ENCODE data around the gene SDK2. TPM values are rescaled to one million over a fixed set of nuclear protein-coding genes. Genes with fewer than 3 reads are reported as not detected.

The SDK2 gene
- total and polyA plus RNA-seq, 2 experiments from 2014 or later = 0.74 to 5.1 TPM

- TF ChIP-seq ZNF462 (CRISPR knock-in tag; IDR thresholded peaks at IDR 0.05) (no peak), POLR2AphosphoS5 (IDR thresholded peaks at IDR 0.05; ENCODE audit: low read depth) (no peak)
- TF ChIP-seq, protein P1, sequence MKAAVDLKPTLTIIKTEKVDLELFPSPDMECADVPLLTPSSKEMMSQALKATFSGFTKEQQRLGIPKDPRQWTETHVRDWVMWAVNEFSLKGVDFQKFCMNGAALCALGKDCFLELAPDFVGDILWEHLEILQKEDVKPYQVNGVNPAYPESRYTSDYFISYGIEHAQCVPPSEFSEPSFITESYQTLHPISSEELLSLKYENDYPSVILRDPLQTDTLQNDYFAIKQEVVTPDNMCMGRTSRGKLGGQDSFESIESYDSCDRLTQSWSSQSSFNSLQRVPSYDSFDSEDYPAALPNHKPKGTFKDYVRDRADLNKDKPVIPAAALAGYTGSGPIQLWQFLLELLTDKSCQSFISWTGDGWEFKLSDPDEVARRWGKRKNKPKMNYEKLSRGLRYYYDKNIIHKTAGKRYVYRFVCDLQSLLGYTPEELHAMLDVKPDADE (IDR thresholded peaks at IDR 0.05) = no peak
These were observed 337.1 kb downstream of the SDK2 start (continued) for GRCh38 chr17:73307130-73307529.

DNA sequence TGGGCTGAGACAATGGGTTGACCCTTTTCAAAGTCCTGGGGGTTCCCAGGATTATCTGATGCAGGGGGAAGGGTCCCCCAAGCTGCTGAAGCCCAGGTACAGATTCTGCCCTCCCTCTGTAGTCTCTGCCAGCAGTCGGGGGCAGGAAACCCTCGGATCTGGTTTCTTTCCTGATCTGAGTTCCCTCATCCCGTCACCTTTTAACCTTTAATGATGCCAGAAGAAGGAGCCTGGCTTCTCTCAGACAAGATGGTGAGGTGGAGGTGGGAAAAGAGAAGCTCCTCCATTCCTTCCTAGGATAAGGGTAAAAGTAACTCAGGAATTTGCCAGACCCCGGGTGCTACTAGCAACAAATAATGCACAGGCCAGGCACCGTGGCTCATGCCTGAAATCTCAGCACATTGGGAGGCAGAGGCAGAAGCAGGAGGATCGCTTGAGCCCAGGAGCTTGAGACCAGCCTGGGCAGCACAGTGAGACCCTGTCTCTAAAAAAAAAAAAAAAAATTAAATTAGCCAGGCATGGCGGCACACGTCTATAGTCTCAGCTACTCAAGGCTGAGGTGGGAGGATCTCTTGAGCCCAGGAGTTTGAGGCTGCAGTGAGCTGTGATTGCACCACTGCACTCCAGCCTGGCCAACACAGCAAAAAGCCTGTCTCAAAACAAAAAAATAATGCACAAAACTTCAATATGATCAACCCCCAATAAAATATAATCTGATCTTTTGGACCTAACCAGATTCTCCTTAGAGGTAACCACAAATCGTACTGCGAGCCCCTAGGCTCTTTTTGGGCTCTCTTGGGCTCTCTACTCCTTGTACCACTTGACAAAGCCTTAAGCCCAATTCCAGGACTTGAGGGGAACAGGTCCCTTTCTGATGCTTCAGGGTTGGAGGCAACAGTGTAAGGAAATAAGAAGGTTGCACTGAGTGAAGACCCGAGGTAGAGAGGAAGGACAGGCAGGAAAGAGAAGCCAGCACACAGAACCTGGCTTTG, 338.1 kb downstream of the SDK2 start:
- peak overlapping the region; percentile 57 for H3K4me2 ChIP-seq
- Mint-ChIP-seq H3K27me3 (ENCODE audit: insufficient read depth, low read depth, poor library complexity) (peaks cover 17% of the 10 kb centered on the region), H3K4me3 (no peak overlapping the region), H3K36me3 (ENCODE audit: low read depth) (0 out of 3 replicates have a peak, but pooled peaks cover 2% of the 10 kb centered on the region), H3K27ac (no peak overlapping the region), H3K4me1 (peaks cover 32% of the 10 kb centered on the region), H3K9me3 (no peaks in the 10 kb centered on the region; the same call in 2 of the 3 replicates)
- no peaks in the 10 kb centered on the region for H4K20me1 ChIP-seq (replicated peaks; ENCODE audit: insufficient read depth)
- H3K4me3 ChIP-seq = no peak overlapping the region; the same call in 1 of the 2 replicates
- H2AFZ ChIP-seq = no peak overlapping the region
- H3K27ac ChIP-seq (ENCODE audit: low read depth) = peak overlapping the region; percentile 69
- no peak for DNase-seq (ENCODE audit: low spot score)
- no peak for ATAC-seq
- H3K27me3 ChIP-seq (ENCODE audit: insufficient read depth) = 0 out of 2 replicates have a peak, but pooled peaks cover 4% of the 10 kb centered on the region
- peaks cover 60% of the 10 kb centered on the region for H3K79me2 ChIP-seq (replicated peaks; ENCODE audit: insufficient read depth)
- no peaks in the 10 kb centered on the region for H3K36me3 ChIP-seq (ENCODE audit: insufficient read depth)
- 0 out of 2 replicates have a peak, but pooled peaks cover under 1% of the 10 kb centered on the region for H3F3A ChIP-seq (replicated peaks; ENCODE audit: low read depth)
- peaks cover 30% of the 10 kb centered on the region for H3K4me1 ChIP-seq (ENCODE audit: insufficient read depth)
- no peaks in the 10 kb centered on the region for H3K9me2 ChIP-seq (ENCODE audit: insufficient read depth)
- TF ChIP-seq ZNF331 (CRISPR knock-in tag; IDR thresholded peaks at IDR 0.05; ENCODE audit: low read depth) (no peak), CTCF (conservative IDR thresholded peaks at IDR 0.05; ENCODE audit: low read depth in 2 of 2) (no peak), NANOG (IDR thresholded peaks at IDR 0.05; ENCODE audit: borderline replicate concordance) (no peak), POLR2AphosphoS5 (IDR thresholded peaks at IDR 0.05; ENCODE audit: low read depth) (no peak), EZH2 (IDR thresholded peaks at IDR 0.05; ENCODE audit: low read depth, unreplicated experiment) (no peak), EZH2phosphoT487 (IDR thresholded peaks at IDR 0.05; ENCODE audit: unreplicated experiment) (no peak), REST (IDR thresholded peaks at IDR 0.05; ENCODE audit: unreplicated experiment) (no peak), CREB1 (CRISPR knock-in tag; IDR thresholded peaks at IDR 0.05; ENCODE audit: low read depth) (no peak)
